ENCODE results near the gene C7orf25.

The C7orf25 gene

GRCh38 chr7:42939457-42940240 lies 27.8 kb upstream of the C7orf25 start:
- TF ChIP-seq CTCF (IDR thresholded peaks at IDR 0.05; ENCODE audit: insufficient read depth, low read depth, low read length, missing control alignments), result no peak
- no peak for DNase-seq (ENCODE audit: low read depth)
- H3K4me3 ChIP-seq (ENCODE audit: low read length), result no peak overlapping the region

DNA sequence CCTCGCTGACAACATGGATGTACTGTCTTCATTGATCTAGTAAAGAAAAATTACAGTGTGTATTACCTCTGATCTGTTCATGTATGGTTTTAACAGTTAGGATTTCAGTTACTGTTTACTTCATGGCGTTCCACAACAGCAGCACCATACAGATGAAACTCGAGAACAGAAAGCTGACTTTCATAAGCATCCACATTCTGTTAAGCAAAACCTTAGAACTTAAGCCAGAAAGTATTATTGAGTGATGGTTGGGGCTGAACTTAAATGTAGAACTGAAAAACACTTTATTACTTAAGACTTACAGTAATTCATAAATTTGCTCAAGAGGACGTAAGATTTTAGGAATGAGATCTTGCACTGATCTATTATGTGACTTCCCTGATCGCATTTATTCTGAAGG lies 24.0 kb upstream of the C7orf25 start:
- no peak overlapping the region for H3K4me3 ChIP-seq (ENCODE audit: low read length)
- no peak for TF ChIP-seq CTCF (IDR thresholded peaks at IDR 0.05; ENCODE audit: insufficient read depth, low read depth, low read length, missing control alignments)
- DNase-seq (ENCODE audit: low read depth), result no peak

- no peak overlapping the region for H3K4me3 ChIP-seq (ENCODE audit: low read length)
- TF ChIP-seq CTCF (IDR thresholded peaks at IDR 0.05; ENCODE audit: insufficient read depth, low read depth, low read length, missing control alignments), result no peak
- no peak for DNase-seq (ENCODE audit: low read depth)
These were observed 22.4 kb upstream of the C7orf25 start for GRCh38 chr7:42934291-42934690.

DNA sequence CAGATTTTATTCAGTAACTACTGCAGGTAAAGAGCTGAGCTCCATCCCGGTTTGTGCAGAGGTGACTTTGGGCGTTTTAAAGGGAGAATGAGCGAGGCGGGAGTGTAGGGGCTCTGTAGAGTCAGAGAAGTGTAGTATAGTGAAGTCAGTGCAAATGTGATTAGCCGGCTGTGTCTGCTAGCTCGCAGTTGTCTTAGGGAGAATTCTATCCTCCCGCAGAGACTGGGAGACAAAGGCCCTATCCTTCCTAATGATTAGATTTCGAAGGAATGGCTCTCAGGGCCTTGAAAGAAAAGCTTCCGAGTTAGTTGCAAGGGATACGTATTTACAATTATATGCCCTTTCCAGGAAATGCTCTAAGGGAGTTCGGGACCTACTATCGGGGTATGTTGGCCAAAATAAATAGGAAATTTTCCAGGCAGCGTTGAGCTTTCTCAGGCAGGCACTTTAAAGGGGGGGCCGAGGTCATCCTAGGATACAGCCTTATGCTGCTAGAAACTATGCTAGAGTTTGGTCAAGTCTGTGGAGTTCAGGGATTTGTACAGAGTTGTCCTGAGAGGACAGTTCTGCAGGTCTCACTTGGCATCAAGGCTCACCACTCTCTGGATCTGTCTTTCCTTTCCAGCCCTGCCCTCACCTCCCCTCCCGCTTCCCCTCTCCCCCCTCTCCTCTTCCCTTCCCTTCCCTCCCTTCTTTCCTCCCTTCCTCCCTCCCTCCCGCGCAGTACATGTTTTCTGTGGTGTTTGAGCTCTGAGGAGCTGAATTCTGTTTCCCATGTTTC lies 21.1 kb upstream of the C7orf25 start:
- TF ChIP-seq CTCF (IDR thresholded peaks at IDR 0.05; ENCODE audit: insufficient read depth, low read depth, low read length, missing control alignments), result no peak
- no peak for DNase-seq (ENCODE audit: low read depth)
- H3K4me3 ChIP-seq (ENCODE audit: low read length), result peak overlapping the region; percentile 88

GRCh38 chr7:42931834-42932651 lies 20.2 kb upstream of the C7orf25 start, which contains the start of the genes MRPL32 and PSMA2:
TSS of gene MRPL32 (plus strand) at chr7:42932376. CDS start at chr7:42932387, 11 bp downstream.
TSS of gene PSMA2 (minus strand) at chr7:42932174. CDS start at chr7:42932158, 16 bp downstream.
- H3K4me3 ChIP-seq (ENCODE audit: low read length), result peak within 1 kb of the TSS; percentile 88
- DNase-seq (ENCODE audit: low read depth), result peak; percentile 98
- no peak for TF ChIP-seq CTCF (IDR thresholded peaks at IDR 0.05; ENCODE audit: insufficient read depth, low read depth, low read length, missing control alignments)

DNA sequence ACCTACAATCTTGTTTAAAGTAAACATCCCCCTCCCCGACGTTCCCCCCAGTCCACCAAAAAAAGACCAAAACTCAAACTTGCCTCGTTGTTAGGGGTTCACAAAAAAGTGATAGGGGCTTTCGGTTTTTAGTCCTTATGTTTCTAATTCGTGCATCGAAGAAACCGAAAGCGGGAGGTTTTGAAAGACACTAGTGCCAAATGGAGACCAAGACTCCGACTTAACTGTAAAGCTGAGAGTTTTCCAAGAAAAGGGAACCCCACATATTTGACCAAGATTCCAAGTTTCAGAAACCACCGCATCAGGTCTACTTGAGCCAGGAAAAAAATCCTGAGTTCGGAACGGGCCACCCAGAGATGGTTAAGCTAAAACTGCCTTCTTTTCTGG lies 19.6 kb upstream of the C7orf25 start:
- DNase-seq (ENCODE audit: low read depth), result no peak
- peak overlapping the region; percentile 88 for H3K4me3 ChIP-seq (ENCODE audit: low read length)
- TF ChIP-seq CTCF (IDR thresholded peaks at IDR 0.05; ENCODE audit: insufficient read depth, low read depth, low read length, missing control alignments), result no peak
